HEK293T (cell line): ENCODE measurements around the gene GLB1L.
A peak's percentile ranks its signal among the peaks of the same experiment; 100 is the strongest.
"Not testable (repeated sequence)": the region's sequence is repeated elsewhere in the genome, so short reads cannot be mapped to it uniquely, and the experiment has no call there.

ENCODE experiments used
- CTCF ChIA-PET: fragments of 350-600 bp; formaldehyde crosslinking; extraction: SDS; loops from one replicate; lab custom pipeline; 2021; ENCODE audit warnings: antibody characterized with exemption, inconsistent platforms; lab: Yijun Ruan, JAX
- POLR2A ChIA-PET: fragments of 350-600 bp; formaldehyde crosslinking; extraction: SDS; loops from one replicate; lab custom pipeline; 2020; ENCODE audit warnings: antibody characterized with exemption, inconsistent platforms; lab: Yijun Ruan, JAX
- DNase-seq: peaks from one replicate; pipeline ENCODE4 v3.0.0; 2012; ENCODE audit warnings: mixed read lengths; ENCODE audit errors: extremely low spot score
- ARNT ChIP-seq: fragments of 450-650 bp; IDR thresholded peaks from 2 replicates; pipeline ENCODE4 v1.6.1; 2017; ENCODE audit warnings: mild to moderate bottlenecking
- CTBP1 ChIP-seq: fragments of 450-650 bp; IDR thresholded peaks from 2 replicates; pipeline ENCODE4 v1.6.1; 2016; ENCODE audit warnings: borderline replicate concordance
- ELF4 ChIP-seq: fragments of 450-650 bp; IDR thresholded peaks from 2 replicates; pipeline ENCODE4 v1.6.1; 2017; ENCODE audit warnings: antibody characterized with exemption
- FOXA1 ChIP-seq: fragments of 450-650 bp; IDR thresholded peaks from 2 replicates; pipeline ENCODE4 v1.6.1; 2016; ENCODE audit warnings: mild to moderate bottlenecking
- FOXK2 ChIP-seq: fragments of 450-650 bp; IDR thresholded peaks from 2 replicates; pipeline ENCODE4 v1.6.1; 2016; ENCODE audit warnings: mild to moderate bottlenecking
- FOXM1 ChIP-seq: fragments of 450-650 bp; IDR thresholded peaks from 2 replicates; pipeline ENCODE4 v1.6.1; 2017; ENCODE audit warnings: mild to moderate bottlenecking, borderline replicate concordance
- HDGF ChIP-seq: fragments of 450-650 bp; IDR thresholded peaks from 2 replicates; pipeline ENCODE4 v1.6.1; 2017; ENCODE audit warnings: antibody characterized with exemption, borderline replicate concordance
- L3MBTL2 ChIP-seq: fragments of 450-650 bp; conservative IDR thresholded peaks from 2 replicates; pipeline ENCODE4 v1.6.1; 2016; ENCODE audit warnings: mild to moderate bottlenecking
- LEF1 ChIP-seq: fragments of 450-650 bp; IDR thresholded peaks from 2 replicates; pipeline ENCODE4 v1.6.1; 2017; ENCODE audit warnings: mild to moderate bottlenecking, borderline replicate concordance
- NFRKB ChIP-seq: fragments of 450-650 bp; IDR thresholded peaks from 2 replicates; pipeline ENCODE4 v1.6.1; 2016; ENCODE audit warnings: mild to moderate bottlenecking, moderate library complexity
- SP1 ChIP-seq: fragments of 450-650 bp; IDR thresholded peaks from 2 replicates; pipeline ENCODE4 v1.6.1; 2017
- SUZ12 ChIP-seq: fragments of 450-650 bp; IDR thresholded peaks from 2 replicates; pipeline ENCODE4 v1.6.1; 2016; ENCODE audit warnings: mild to moderate bottlenecking
- TARDBP ChIP-seq: fragments of 450-650 bp; IDR thresholded peaks from 2 replicates; pipeline ENCODE4 v1.6.1; 2016
- ZNF384 ChIP-seq: fragments of 450-650 bp; IDR thresholded peaks from 2 replicates; pipeline ENCODE4 v1.6.1; 2016
- TF ChIP-seq, protein P1 (sequence below): fragments of 450-650 bp; IDR thresholded peaks from 2 replicates; pipeline ENCODE4 v1.6.1; 2016

The GLB1L gene

DNA sequence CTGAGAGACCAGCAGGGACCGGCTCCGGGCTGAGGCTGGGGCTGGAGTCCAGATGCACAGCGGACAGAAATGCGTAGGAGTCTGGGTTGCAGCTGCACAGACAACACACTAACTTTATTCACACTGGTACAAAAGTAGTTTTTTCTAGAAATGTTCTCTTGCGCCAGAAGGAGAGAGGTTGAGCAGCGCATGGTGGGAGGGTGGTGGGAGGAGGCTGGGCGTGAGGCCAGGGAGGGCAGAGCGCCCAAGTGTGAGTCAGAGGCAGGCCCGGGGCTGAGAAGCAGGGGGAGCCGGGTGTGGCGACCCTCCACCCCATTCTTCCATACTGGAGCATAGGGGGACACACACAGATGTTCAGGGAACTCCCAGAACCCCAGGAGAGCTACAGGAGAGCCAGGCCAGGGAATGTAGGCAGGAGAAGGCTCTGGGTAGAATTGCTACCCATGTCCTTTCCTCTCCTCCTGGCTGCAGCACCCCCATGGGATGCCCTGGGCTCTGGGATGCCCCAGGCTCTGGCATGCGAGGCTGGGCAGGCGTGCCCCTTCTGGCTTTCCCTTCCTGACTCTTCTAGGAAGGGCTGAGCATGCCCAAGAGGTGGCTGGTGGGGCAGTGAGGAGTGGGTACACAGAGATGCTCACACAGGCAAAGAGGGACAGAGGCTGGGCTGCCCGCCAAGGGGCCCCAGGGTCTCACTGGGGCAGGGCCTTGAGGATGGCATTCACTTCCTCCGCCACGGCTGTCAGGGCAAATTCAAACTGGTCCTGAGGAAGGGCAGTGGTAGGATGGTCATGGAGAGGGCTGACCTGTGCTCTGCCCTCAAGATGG lies 44.5 kb upstream of the GLB1L start:
- ChIA-PET CTCF (no interaction called here), POLR2A (interaction anchor here (1.0 kb wide), 1 partner anchor 11 kb away, joined by 3 read pairs; the partner anchor contains the start of gene DNAJB2)
- TF ChIP-seq HDGF (no peak), ELF4 (no peak), FOXK2 (no peak), SUZ12 (no peak), TARDBP (no peak), LEF1 (no peak), FOXA1 (no peak), ARNT (no peak), CTBP1 (no peak), ZNF384 (no peak), FOXM1 (no peak), NFRKB (no peak)
- TF ChIP-seq, protein P1, sequence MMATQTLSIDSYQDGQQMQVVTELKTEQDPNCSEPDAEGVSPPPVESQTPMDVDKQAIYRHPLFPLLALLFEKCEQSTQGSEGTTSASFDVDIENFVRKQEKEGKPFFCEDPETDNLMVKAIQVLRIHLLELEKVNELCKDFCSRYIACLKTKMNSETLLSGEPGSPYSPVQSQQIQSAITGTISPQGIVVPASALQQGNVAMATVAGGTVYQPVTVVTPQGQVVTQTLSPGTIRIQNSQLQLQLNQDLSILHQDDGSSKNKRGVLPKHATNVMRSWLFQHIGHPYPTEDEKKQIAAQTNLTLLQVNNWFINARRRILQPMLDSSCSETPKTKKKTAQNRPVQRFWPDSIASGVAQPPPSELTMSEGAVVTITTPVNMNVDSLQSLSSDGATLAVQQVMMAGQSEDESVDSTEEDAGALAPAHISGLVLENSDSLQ = no peak
- DNase-seq = no peak

DNA sequence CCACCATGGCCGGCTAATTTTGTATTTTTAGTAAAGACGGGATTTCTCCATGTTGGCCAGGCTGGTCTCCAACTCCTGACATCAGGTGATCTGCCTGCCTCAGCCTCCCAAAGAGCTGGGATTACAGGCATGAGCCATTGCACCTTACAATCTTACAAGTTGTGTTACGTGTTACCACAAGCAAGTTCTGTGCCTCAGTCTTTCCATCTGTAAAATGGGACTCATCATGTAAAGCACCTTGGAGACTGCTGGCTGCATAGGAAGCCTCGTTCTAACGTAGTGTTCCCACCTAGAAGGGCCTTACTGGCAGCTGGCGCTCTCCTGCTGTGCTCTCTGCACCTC lies 43.9 kb upstream of the GLB1L start:
- TF ChIP-seq LEF1 = no peak
- DNase-seq = no peak
- CTCF ChIA-PET = no interaction called here
- POLR2A ChIA-PET = interaction anchor here (1.0 kb wide), 1 partner anchor 10 kb away, joined by 3 read pairs; the partner anchor contains the start of gene DNAJB2

DNA sequence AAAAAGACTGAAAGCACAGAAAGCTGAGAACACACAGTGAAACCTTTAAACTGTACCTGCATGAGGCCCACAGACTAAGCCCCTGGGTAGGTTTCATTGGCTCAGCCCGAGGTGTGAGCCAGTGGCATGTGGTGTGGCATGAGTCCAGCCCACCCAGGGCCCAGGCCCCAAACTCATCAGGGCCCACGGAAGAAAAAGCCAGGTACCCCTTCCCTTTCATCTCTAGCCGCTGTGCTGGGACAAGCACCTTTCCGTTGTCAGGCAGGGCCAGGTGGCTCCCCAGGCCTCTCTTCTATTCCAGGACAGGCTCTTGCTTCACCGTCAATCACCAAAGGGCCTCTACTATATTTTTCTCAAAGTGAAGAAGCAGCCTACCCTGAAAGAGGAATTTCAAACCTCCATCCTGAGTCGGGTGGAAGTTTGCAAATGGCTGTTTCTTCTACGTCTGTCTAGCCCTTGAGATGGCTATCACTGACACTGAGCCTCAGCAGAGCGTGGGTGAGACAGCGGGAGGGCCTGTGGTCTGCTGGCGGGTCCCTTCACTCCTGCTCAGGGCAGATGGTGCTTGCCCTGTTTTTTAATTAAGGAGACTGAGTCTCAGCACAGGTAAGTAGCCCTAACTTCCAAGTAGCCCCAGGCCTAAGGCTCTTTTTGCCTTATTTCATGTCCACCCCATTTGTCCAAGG lies 42.5 kb upstream of the GLB1L start:
- ChIA-PET CTCF (interaction anchor here (0.8 kb wide), 1 partner anchor 136 kb away, joined by 4 read pairs; no protein-coding TSS in a partner anchor), POLR2A (no interaction called here)
- no peak for DNase-seq
- no peak for TF ChIP-seq LEF1
- TF ChIP-seq SP1 = no peak
- TF ChIP-seq L3MBTL2 = no peak
- no peak for TF ChIP-seq NFRKB
- no peak for TF ChIP-seq FOXM1
- TF ChIP-seq, protein P1 = no peak
- TF ChIP-seq TARDBP = no peak
- no peak for TF ChIP-seq ARNT
- no peak for TF ChIP-seq SUZ12
- TF ChIP-seq HDGF = no peak
- TF ChIP-seq CTBP1 = no peak
- no peak for TF ChIP-seq FOXA1

DNA sequence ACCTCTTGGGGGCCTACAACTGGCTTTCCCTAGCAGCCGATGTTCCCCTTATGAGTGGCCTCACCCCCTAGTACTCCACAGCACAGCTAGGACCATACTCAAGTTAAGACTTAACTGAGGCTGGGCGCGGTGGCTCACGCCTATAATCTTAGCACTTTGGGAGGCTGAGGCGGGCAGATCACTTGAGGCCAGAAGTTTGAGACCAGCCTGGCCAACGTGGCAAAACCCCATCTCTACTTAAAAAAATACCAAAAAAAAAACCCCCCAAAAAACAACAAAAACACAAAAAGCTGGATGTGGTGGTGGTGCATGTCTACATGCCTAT lies 41.8 kb upstream of the GLB1L start:
- CTCF ChIA-PET = interaction anchor here (0.9 kb wide), 1 partner anchor 8 kb away, joined by 5 read pairs; no protein-coding TSS in a partner anchor
- POLR2A ChIA-PET = interaction anchor here (1.1 kb wide), 1 partner anchor 110 kb away, joined by 4 read pairs; the partner anchor contains the start of gene CNPPD1
- not testable (repeated sequence) for DNase-seq

DNA sequence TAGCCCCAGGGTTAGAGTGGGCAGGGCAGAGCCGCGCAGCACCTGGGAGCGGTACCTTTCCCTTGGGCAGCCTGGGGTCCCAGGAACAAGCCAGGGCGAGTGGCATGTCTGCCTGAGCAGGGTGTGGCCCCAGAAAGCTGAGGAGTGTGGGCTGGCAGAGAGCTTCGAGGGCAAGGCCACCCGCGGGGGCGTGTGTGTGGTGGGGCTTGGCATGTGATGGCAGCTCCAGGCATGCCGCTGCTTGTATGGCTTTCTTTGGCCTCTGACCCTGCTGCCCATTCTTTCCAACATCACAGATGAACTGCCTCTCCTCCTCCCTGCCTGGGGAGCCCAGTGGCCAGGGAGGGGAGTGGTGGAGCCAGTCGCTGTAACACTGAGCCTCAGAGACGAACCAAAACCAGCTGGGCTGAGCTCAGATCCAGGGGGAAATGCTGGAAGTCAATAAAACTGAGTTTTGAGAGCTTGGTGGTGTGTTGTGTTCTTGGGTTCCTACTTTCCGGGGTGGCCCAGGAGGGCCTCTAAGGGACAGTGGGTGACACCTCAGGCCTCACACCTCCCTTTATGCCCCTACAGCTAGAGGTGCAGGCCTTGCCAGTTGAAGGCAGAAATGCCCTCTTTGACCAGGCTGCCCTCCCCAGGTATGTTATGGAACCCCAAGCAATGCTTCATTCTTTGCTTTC lies 41.3 kb upstream of the GLB1L start:
- no peak for DNase-seq
- ChIA-PET CTCF (interaction anchor here (0.9 kb wide), 1 partner anchor 8 kb away, joined by 5 read pairs; no protein-coding TSS in a partner anchor), POLR2A (interaction anchor here (1.1 kb wide), 1 partner anchor 110 kb away, joined by 4 read pairs; the partner anchor contains the start of gene CNPPD1)
- TF ChIP-seq HDGF = no peak
- TF ChIP-seq FOXK2 = no peak
- TF ChIP-seq, protein P1 = no peak
- TF ChIP-seq ZNF384 = no peak
- no peak for TF ChIP-seq SP1
- no peak for TF ChIP-seq LEF1
- TF ChIP-seq FOXM1 = no peak
- TF ChIP-seq FOXA1 = no peak
- no peak for TF ChIP-seq ARNT
- TF ChIP-seq SUZ12 = no peak
- TF ChIP-seq NFRKB = no peak
- TF ChIP-seq TARDBP = no peak
- no peak for TF ChIP-seq ELF4

DNA sequence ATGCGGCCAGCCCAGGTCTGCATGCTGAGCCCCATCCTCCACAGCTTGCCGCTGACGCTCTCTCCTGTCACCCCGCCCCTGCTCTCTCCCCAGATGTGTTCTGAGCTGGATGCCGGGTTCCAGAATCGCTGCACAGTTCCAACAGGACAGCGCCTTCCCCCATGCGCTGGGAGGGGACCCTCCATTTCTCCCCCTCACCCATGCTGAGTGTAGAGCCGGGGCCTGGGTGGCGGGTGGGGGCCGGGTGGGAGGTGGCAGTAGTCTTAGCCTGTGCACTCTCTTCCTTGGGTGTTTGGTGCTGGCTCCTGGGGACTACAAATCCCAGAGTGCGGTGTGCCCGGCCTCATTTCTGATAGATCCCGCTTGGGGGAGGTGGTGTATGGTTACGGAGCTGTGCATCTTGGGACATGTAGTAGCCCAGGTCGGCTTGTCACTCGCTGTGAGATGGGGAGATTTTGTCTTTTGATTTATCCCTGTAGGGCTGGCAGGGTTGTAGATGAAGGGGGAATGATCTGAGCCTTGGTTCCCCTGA lies 40.7 kb upstream of the GLB1L start:
- ChIA-PET CTCF (interaction anchor here (0.9 kb wide), 2 partner anchors 9 kb away, joined by 3 to 5 read pairs; no protein-coding TSS in a partner anchor), POLR2A (interaction anchor here (1.1 kb wide), 1 partner anchor 109 kb away, joined by 4 read pairs; the partner anchor contains the start of gene CNPPD1)
- DNase-seq = peak; percentile 53
- no peak for TF ChIP-seq NFRKB
- TF ChIP-seq ARNT = no peak
- no peak for TF ChIP-seq FOXM1
- no peak for TF ChIP-seq HDGF
- no peak for TF ChIP-seq FOXA1
